Stimulated activated CD4-positive, alpha-beta T cell treated with anti-CD3 and anti-CD28 coated beads, Interleukin-1b, Interleukin-23, amount 100 ng/mL, for 48 hours (primary cell): Measurements from ENCODE around the gene CCDC81.
"Not testable (repeated sequence)": the region's sequence is repeated elsewhere in the genome, so short reads cannot be mapped to it uniquely, and the experiment has no call there.

ENCODE experiments used
- DNase-seq: peaks from one replicate; pipeline ENCODE4 v3.0.0-alpha.2; 2020

Gene CCDC81

GRCh38 chr11:86390487-86390886 is 15.8 kb downstream of the CCDC81 start:
- DNase-seq: no peak

GRCh38 chr11:86395061-86395551 is 20.4 kb downstream of the CCDC81 start:
- DNase-seq: no peak

- no peak for DNase-seq
Observed at GRCh38 chr11:86396396-86396795, 21.7 kb downstream of the CCDC81 start.

- DNase-seq: no peak
Observed at GRCh38 chr11:86397351-86397750, 22.7 kb downstream of the CCDC81 start.

- DNase-seq: no peak
Observed at GRCh38 chr11:86398106-86398505, 23.4 kb downstream of the CCDC81 start.

GRCh38 chr11:86403458-86403857 is 28.8 kb downstream of the CCDC81 start:
- DNase-seq: no peak

- no peak for DNase-seq
Observed at GRCh38 chr11:86408845-86409244, 34.2 kb downstream of the CCDC81 start.

GRCh38 chr11:86414032-86414431 is 39.3 kb downstream of the CCDC81 start:
- DNase-seq: no peak

- no peak for DNase-seq
Observed at GRCh38 chr11:86415026-86415425, 40.3 kb downstream of the CCDC81 start.

- no peak for DNase-seq
Observed at GRCh38 chr11:86416494-86416893, 41.8 kb downstream of the CCDC81 start.

- DNase-seq: not testable (repeated sequence)
Observed at GRCh38 chr11:86416951-86417350, 42.3 kb downstream of the CCDC81 start.

- no peak for DNase-seq
Observed at GRCh38 chr11:86418106-86418505, 43.4 kb downstream of the CCDC81 start.

GRCh38 chr11:86418513-86418912 is 43.8 kb downstream of the CCDC81 start:
- DNase-seq: no peak

- no peak for DNase-seq
Observed at GRCh38 chr11:86418917-86419316, 44.2 kb downstream of the CCDC81 start.

- DNase-seq: no peak
Observed at GRCh38 chr11:86421946-86422345, 47.3 kb downstream of the CCDC81 start.

GRCh38 chr11:86422371-86422770 is 47.7 kb downstream of the CCDC81 start:
- no peak for DNase-seq

GRCh38 chr11:86423488-86423887 is 48.8 kb downstream of the CCDC81 start:
- DNase-seq: not testable (repeated sequence)

GRCh38 chr11:86427441-86427840 is 52.8 kb downstream of the CCDC81 start:
- DNase-seq: no peak

GRCh38 chr11:86431258-86431657 is 56.6 kb downstream of the CCDC81 start:
- no peak for DNase-seq

GRCh38 chr11:86433361-86434095 is 58.8 kb downstream of the CCDC81 start:
- DNase-seq: not testable (repeated sequence)

- no peak for DNase-seq
Observed at GRCh38 chr11:86435711-86436110, 61.0 kb downstream of the CCDC81 start.

GRCh38 chr11:86438685-86439084 is 64.0 kb downstream of the CCDC81 start:
- no peak for DNase-seq

GRCh38 chr11:86440305-86440716 is 65.6 kb downstream of the CCDC81 start:
- DNase-seq: no peak

- no peak for DNase-seq
Observed at GRCh38 chr11:86440843-86441242, 66.2 kb downstream of the CCDC81 start.

GRCh38 chr11:86442420-86442819 is 67.7 kb downstream of the CCDC81 start:
- no peak for DNase-seq
